T1000 (cell line): Measurements from ENCODE around the gene TMEM135.

Source experiments
- DNase-seq: peaks from one replicate; lab custom pipeline; 2025; ENCODE audit warnings: mixed read lengths; lab: John Stamatoyannopoulos, UW

The TMEM135 gene

DNA sequence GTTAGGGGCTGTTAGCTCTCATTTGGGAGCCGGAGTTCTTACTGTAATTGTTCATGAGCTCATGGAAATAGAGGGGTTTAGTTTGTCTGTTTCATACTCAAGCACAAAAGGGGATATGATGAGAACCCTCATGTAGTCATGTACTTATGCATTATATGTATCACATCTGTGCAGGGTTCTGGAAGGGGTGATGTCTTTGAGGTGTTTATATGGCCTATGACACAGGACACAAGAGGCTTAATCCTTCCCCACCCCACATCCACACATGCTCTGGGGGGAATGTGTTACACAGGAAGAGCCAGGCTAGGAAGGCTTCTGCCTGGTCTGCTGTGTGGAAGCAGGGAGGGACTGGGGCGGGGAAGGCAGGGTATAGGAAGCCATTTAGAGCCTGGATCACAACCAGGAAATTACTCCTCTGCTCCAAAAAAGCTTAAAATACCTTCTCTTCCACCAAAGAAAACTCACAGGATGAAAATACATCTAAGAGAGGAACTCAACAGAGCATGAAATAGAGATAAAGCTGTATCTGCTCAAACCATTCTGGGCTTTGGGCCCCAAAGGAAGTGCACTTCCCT is 316.1 kb downstream of the TMEM135 start:
- no peak for DNase-seq

DNA sequence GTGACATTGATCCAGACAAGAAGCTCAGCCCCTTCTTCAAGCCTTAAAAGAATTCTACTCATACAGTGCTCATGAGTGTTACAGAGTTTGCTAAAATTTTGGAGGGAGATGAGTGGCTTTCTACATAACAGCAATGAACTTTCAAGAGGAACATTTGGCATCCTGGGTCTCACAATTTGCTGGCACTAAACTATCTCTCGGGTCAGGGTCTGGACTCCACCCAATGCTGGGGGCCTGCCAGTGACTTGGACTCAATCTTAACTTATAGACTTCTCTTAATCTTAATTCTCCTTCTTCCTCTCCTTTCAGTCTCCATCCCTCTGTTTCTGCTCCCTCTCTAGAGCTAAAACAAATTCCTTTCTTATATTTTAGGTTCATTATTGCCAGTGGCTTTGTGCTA is 317.9 kb downstream of the TMEM135 start:
- no peak for DNase-seq

DNA sequence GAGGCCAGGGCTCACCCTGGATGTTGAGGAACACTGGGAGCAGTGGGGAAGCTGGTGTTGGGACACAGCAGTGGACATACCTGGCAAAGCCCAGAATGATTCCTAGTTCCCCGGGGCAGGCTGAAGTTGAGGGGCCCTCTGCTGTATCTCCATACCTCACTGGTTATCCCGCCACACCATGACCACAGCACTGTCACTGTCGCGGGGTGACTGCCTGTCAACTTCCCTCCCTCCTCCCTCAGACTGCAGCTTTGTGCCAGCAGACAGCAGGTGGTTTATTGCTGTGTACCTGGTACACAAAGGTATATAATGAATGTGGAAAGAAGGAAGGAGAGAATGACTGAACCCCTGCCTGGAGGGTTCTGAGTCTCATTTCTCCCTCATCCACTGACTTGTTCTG is 318.7 kb downstream of the TMEM135 start:
- no peak for DNase-seq

DNA sequence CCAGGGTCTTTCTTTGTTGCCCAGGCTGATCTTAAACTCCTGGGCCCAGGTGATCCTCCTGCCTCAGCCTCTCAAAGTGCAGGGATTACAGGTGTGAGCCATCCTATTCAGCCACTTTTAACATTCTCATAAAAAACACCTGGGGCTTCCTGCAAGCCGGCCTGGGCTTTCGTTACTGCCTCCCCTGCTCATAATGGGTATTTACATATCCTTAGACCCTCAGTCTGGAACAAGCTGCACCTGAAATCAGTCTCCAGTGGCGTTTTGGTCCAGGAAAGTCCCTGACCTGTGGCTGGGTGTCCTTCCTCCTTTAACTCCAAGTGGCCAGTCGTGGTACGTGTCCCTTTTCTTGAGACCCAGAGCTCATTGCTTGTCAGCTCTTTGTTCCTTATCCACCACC is 320.7 kb downstream of the TMEM135 start:
- DNase-seq, result no peak

DNA sequence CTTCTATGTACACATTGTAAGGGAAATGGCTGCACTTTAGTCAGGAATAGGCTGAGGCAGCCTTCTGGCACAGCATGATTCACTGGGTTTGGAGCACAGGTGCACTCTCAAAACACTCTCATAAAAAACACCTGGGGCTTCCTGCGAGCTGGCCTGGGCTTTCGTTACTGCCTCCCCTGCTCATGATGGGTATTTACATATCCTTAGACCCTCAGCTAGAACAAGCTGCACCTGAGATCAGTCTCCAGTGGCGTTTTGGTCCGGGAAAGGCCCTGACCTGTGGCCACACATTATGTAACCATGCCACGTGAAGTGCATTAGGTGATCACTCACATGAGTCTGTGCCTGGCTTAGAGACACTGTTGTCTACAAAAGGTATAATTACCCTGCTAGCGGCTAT is 321.7 kb downstream of the TMEM135 start:
- no peak for DNase-seq

DNA sequence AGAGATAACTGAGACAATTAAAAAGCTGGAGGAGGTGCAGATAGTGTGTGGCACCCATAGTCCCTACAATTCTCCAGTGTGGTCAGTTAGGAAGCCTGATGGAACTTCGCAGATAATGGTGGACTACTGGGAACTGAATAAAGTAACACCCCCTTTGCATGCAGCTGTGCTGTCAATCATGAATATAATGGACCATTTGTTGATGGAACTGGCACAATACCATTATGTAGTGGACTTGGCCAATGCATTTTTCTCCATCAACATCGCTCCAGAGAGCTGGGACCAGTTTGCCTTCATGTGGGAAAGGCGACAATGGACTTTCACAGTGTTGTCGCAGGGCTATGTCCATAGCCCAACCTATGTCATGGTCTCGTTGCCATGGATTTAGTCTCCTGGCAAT is 324.2 kb downstream of the TMEM135 start:
- DNase-seq, result no peak

DNA sequence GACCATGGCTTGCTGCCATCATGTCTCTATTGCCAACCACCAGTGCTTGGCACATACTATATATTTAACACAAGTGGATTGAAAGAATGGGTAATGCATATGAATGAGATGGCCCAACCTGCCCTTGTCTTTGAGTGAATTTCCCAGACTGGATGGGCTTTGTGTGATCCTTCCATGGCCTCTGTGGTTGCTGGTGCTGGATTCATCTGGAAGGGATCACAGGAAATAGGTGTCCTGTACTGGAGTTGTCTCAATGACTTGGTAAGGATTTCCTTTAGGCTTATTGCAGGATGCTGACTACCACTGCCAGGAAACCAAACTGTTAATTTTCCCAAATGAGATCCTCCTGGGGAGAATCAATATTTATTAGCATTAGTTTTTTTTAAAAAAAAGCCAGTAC is 328.6 kb downstream of the TMEM135 start:
- no peak for DNase-seq

DNA sequence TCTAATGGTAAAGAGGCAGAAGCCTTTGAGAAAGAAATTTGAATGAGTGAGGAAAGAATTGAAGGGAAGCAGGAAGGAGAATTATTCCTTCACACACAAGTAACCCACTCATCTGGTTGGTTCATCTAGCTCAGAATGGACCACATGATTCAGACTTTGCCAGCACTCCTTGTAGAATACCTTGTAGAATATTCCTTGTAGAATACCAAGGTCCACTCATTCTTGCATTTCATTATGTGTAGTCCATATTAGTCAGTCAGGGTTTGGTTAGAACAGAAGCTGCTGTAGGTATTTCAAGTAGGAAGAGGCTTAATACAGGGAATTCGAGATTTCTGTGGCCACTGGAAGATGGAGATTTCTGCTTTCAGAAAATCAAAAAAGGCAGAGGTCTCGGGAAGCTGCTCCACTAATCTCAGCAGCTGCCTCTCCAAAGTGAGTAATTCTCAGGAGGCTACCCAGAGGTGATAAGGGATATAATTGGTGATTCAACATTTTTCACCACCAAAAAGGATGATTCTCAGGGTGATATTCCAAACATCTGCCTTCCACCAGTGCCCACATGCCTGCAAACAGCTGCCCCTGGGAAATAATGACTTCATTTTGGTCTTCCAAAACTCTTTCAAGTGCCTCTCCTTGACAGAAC is 329.1 kb downstream of the TMEM135 start:
- no peak for DNase-seq

DNA sequence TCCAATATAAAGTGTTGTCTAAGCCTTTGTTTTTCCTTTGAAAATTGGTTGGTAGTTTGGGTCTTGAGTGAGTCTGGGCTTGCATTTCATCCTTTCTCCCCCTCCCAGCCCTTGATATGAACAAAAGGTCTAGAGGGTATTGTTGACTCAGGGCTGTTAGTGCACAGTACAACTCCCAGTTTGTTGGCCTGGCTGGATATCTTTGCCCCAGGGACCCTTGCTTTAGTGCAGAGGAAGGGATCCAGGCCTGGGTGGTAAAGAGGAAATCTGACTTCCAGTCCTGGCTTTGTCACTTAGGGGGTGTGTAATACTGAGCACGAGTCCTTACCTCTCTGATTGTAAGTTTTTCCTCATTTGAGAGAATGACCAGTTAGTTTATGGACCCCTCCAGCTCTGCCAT is 330.4 kb downstream of the TMEM135 start:
- DNase-seq, result no peak

DNA sequence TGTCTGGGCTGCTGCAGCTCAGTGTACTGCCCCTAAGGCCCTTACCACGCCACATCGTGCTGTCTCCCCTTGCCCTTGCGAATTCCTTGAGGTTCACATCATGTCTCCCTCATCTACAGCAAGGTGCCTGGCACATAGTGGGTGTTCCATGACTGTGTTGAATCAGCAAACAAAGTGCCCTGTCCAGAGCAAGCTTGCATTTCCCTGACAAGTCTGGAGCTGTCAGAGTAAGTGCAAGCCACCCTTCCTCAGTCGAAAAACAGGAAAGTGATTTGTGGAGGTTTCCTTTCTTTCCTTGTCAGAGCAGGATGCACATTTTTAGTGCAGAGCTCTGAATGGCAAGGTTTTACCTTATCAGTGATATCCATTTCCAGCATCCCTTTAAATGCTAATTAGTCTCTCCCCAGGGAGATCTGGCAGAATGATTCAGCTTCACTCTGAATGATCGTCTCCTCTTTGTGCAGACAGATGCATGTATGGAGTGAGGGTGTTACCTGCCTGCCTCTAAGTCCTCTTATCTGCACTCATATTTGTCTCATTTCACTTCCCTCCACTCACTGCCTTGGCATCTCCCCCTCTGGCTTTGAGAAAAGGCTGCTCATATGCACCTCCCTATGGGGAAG is 331.2 kb downstream of the TMEM135 start:
- DNase-seq, result no peak

DNA sequence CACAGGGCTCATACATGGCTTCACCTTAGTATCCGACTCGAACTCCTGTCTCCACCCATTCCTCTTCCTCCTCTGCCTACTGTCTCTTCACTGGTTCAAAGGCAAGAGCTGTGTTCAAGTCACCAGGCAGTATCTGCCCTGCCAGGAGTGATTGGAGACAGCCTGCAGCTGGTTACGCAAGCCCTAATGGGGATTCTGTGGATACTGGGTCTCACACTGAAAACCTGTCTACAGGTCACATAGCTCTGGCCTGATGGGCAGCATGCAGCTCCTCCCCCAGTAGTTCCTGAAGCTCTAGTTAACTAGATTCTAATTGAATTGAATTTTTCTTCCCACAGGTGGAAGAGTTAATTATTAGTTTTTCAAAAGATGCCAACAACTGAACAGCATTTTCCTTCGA is 332.2 kb downstream of the TMEM135 start:
- DNase-seq, result no peak

DNA sequence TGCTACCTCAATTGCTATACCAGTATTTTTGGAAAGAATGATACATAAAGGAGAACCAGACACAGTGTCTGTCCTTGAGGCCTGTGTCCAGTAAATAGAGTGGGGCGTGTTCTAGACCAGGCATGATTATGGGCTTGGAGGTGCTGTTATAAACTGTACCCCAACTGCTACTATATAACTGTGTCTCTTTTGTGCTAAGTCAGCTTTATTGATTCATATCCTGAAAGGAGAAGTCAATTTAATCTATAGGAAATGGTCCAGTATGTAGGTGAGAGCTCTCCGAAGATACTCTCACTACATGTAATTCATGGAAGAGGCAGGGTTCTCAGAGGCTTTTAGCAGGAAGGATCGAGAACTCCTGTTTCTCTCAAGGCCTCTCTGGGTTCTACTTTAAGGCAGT is 334.3 kb downstream of the TMEM135 start:
- no peak for DNase-seq
